Measurements from ENCODE around the gene CNGB1.

DNA sequence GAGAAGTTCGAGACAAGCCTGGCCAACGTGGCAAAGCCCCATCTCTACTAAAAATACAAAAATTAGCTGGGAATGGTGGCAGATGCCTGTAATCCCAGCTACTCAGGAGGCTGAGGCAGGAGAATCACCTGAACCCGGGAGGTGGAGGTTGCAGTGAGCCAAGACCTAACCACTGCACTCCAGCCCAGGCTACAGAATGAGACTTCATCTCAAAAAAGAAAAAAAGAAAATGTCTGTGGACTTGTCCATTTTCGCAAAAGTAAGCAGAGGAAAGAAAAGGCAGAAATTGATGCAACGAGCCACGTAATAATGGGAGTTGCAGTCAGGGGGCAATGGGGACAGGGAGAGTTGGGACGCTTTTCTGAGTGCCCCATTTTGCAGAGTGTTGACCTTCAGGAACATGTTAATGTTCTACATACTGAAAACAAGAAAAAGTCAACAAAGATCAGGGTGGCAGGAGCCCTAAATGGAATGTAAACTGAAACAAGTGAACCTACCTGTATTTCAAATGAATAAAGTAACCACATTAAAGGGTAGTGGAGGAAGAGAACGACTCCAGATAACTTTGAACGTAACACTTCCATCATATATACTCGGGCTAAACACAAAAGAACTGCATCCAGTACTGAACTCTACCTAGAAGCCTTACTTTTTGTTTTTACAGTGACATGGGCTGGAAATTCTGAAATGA is 76.4 kb downstream of the CNGB1 start:
- TF ChIP-seq, protein P1, sequence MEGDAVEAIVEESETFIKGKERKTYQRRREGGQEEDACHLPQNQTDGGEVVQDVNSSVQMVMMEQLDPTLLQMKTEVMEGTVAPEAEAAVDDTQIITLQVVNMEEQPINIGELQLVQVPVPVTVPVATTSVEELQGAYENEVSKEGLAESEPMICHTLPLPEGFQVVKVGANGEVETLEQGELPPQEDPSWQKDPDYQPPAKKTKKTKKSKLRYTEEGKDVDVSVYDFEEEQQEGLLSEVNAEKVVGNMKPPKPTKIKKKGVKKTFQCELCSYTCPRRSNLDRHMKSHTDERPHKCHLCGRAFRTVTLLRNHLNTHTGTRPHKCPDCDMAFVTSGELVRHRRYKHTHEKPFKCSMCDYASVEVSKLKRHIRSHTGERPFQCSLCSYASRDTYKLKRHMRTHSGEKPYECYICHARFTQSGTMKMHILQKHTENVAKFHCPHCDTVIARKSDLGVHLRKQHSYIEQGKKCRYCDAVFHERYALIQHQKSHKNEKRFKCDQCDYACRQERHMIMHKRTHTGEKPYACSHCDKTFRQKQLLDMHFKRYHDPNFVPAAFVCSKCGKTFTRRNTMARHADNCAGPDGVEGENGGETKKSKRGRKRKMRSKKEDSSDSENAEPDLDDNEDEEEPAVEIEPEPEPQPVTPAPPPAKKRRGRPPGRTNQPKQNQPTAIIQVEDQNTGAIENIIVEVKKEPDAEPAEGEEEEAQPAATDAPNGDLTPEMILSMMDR (IDR thresholded peaks at IDR 0.05): no peak
- no peak for TF ChIP-seq POLR2A (IDR thresholded peaks at IDR 0.05)

Data from uterus (tissue), 2 donors.